ENCODE data around the gene TRANK1. TPM values are rescaled to one million over a fixed set of nuclear protein-coding genes. Genes with fewer than 3 reads are reported as not detected.

Gene TRANK1
- total and polyA plus RNA-seq, 8 donors: 1.7 to 14.6 (median 3.4) TPM

GRCh38 chr3:36790765-36791164 is 154.1 kb downstream of the TRANK1 start:
- Histone ChIP-seq H3K27me3 (no peaks in the 10 kb centered on the region), H3K4me3 (no peak overlapping the region), H3K27ac (no peak overlapping the region), H3K9me3 (no peaks in the 10 kb centered on the region), H3K4me1 (no peaks in the 10 kb centered on the region), H3K36me3 (no peaks in the 10 kb centered on the region)
- no peak for FAIRE-seq
- intact Hi-C loops (cut with DNase I): no loop called here
- WGBS, 2 donors: 41 to 54% methylated on average over 6 of the region's 6 CpGs
- no peak for ATAC-seq
- TF ChIP-seq, protein P1, sequence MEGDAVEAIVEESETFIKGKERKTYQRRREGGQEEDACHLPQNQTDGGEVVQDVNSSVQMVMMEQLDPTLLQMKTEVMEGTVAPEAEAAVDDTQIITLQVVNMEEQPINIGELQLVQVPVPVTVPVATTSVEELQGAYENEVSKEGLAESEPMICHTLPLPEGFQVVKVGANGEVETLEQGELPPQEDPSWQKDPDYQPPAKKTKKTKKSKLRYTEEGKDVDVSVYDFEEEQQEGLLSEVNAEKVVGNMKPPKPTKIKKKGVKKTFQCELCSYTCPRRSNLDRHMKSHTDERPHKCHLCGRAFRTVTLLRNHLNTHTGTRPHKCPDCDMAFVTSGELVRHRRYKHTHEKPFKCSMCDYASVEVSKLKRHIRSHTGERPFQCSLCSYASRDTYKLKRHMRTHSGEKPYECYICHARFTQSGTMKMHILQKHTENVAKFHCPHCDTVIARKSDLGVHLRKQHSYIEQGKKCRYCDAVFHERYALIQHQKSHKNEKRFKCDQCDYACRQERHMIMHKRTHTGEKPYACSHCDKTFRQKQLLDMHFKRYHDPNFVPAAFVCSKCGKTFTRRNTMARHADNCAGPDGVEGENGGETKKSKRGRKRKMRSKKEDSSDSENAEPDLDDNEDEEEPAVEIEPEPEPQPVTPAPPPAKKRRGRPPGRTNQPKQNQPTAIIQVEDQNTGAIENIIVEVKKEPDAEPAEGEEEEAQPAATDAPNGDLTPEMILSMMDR (IDR thresholded peaks at IDR 0.05): no peak
- no peak for DNase-seq

DNA sequence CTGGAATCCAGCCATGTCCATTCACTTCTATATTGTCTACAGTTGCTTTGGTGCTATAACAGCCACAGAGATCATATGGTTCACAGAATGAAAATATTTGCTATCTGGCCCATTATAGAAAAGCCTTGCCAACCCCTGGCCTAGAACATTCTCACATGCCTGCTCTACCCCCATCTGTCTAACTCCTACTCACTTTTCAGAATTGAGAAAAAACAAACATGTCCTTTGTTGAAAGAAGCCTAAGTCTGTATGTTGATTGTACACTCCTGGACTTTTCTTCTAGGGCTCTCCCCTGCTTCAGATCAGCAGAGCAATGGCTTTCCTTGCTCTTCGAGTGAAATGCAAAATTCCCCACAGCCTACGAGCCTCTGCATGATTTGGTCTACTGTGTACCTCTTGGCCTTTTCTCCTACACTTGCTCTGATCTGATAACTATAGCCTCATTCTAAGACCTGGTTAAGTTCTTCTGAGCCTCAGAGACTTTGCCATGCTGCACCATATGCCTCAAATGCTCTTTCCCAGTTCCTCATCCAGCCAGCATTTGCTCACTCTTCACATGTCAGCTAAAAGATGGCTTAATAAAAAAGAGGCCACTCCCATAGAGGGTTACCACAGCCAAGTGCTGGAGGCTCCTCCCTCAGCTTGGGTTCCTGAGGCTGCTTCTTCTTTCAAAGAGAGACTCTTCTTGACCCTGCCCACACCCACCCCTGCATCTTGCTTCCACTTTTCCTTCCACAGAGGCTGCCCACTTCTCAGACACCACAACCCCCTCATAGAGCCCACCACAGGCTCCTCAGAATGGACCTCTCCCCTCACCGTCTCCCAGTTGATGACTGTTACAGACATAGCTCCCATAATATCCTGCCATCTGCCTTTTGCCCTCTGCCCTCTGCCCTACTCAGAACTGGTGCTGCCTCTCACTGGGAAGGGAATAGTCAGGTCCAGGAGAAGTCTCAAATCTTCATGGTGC is 157.6 kb downstream of the TRANK1 start:
- FAIRE-seq: no peak
- no peak overlapping the region for H3K27ac ChIP-seq
- H3K27me3 ChIP-seq: no peaks in the 10 kb centered on the region
- H3K9me3 ChIP-seq: no peaks in the 10 kb centered on the region
- no peak overlapping the region for H3K4me3 ChIP-seq
- no peaks in the 10 kb centered on the region for H3K4me1 ChIP-seq
- 58 to 67% methylated on average over 3 of the region's 3 CpGs for WGBS, 2 donors
- TF ChIP-seq, protein P1 (IDR thresholded peaks at IDR 0.05): no peak
- DNase-seq: no peak
- no peaks in the 10 kb centered on the region for H3K36me3 ChIP-seq
- intact Hi-C loops (cut with DNase I): no loop called here
- peak in 2 of 4 donors; percentile 63 to 68 for ATAC-seq

- no peaks in the 10 kb centered on the region for H3K27me3 ChIP-seq
- ATAC-seq: no peak
- H3K9me3 ChIP-seq: no peaks in the 10 kb centered on the region
- no peak for FAIRE-seq
- 49 to 62% methylated on average over 3 of the region's 3 CpGs for WGBS, 2 donors
- no peaks in the 10 kb centered on the region for H3K4me1 ChIP-seq
- intact Hi-C loops (cut with DNase I): no loop called here
- TF ChIP-seq, protein P1 (IDR thresholded peaks at IDR 0.05): no peak
- DNase-seq: no peak
- no peak overlapping the region for H3K4me3 ChIP-seq
- no peak overlapping the region for H3K27ac ChIP-seq
- no peaks in the 10 kb centered on the region for H3K36me3 ChIP-seq
Measured at GRCh38 chr3:36784138-36784635, 160.7 kb downstream of the TRANK1 start.

DNA sequence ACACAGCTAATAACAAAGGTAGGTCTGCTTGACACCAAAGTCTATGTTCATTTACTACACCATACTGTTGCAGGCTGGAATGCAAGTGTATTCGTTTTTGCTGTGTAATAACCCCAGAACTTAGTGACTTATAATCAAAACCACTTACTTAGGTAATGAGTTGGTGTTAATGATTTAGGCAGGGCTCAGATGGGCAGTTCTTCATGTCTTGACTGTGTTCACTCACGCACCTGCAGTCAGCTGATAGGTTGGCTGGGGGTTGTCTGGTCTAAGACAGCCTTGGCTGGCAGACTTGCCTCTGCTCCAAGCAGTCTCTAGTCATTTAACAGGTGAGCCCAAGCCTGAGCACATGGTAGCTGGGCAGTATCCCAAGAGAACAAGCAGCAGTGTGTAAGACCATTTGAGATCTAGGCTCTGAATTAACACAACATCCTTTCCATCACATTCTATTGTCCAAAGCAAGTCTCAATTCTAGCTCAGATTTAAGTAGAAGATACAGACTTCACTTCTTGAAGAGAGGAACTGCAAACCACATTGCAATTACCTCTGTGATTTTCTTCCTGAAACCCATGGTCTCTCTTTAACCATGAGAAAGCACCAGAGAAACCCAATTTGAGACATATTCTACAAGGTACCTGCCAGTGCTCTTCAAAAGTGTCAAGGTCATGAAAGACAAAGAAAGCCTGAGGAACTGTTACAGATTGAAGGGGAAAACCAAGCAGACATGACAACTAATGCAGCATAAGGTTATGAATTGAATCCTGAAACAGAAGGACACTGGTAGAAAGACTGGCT is 167.2 kb downstream of the TRANK1 start:
- Histone ChIP-seq H3K27ac (no peak overlapping the region), H3K9me3 (no peaks in the 10 kb centered on the region), H3K36me3 (no peaks in the 10 kb centered on the region), H3K4me3 (no peak overlapping the region), H3K4me1 (no peaks in the 10 kb centered on the region), H3K27me3 (no peaks in the 10 kb centered on the region)
- intact Hi-C loops (cut with DNase I): no loop called here
- WGBS, 2 donors: 45 to 57% methylated on average over 2 of the region's 2 CpGs
- no peak for ATAC-seq
- no peak for DNase-seq
- no peak for FAIRE-seq
- TF ChIP-seq, protein P1 (IDR thresholded peaks at IDR 0.05): no peak

Other genes with a start within 250 kb of the TRANK1 start
- under 1 TPM in 3 of 6 donors, not detected in 3; 0.06 to 0.16 (median 0.12) TPM for gene DCLK3, start 180.5 kb downstream of the TRANK1 start, total RNA-seq
- gene DCLK3, start 180.5 kb downstream of the TRANK1 start, polyA plus RNA-seq: under 1 TPM; 0.04 to 0.07 TPM
- gene EPM2AIP1, start 48.1 kb upstream of the TRANK1 start, total RNA-seq: 1 to 10 TPM; 3.8 to 8.7 (median 6.2) TPM
- 1 to 10 TPM; 2.9 to 8.2 TPM for gene EPM2AIP1, start 48.1 kb upstream of the TRANK1 start, polyA plus RNA-seq
- gene MLH1, start 48.5 kb upstream of the TRANK1 start, total RNA-seq: 10 to 100 TPM in 5 of 6 donors, 1 to 10 TPM in 1; 7.9 to 16.4 (median 13.3) TPM
- 10 to 100 TPM in 1 of 2 donors, 1 to 10 TPM in 1; 8.3 to 15.3 TPM for gene MLH1, start 48.5 kb upstream of the TRANK1 start, polyA plus RNA-seq
- 10 to 100 TPM; 17.7 to 35.7 (median 22.1) TPM for gene LRRFIP2, start 229.5 kb upstream of the TRANK1 start, total RNA-seq
- 10 to 100 TPM; 14.6 to 22.4 TPM for gene LRRFIP2, start 229.5 kb upstream of the TRANK1 start, polyA plus RNA-seq